NCI-H2081 treated with DMSO at 0.1 percent for 48 hours (cell line): ENCODE data around the gene ZMIZ1.
"Not testable (repeated sequence)": the region's sequence is repeated elsewhere in the genome, so short reads cannot be mapped to it uniquely, and the experiment has no call there.

Experiments
- DNase-seq: peaks from one replicate; lab custom pipeline; 2025; lab: John Stamatoyannopoulos, UW

Gene ZMIZ1

DNA sequence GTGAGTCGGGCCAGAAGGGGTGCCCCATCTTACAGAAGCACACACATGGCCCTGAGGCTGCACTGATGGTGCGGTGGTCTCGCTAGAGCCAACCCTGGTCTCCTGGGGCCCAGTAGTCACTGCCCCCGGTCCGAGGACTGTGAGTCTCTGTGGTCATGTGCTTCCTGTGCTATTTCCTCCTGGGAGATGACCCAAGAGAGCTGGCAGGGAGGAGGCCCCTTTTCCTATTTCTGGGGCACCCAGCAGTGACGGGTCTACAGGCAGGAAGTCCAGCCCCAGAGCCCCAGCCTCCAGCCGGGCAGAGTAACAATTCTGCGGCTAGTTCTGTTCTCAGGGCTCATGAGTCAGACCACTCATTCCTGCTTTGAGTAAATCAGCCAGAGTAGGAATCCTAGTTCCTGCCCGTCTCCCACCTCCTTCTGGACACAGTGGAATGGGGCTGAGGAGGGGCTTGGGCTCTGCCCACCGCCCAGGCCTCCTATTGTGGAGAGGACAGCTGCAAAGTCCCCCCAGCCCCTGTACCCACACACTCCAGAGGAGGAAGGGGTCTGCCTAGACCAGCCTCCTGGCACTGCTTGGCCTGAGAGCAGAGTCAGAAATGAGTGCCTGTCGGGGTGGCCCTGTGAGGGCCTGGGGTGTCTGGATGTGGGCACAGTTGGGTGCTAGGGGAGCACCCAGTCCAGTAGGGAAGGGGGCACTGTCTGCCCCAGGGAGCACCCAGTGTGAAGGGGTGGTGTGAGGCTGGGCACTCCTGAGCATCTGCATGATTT, 198.0 kb downstream of the ZMIZ1 start:
- DNase-seq = no peak

DNA sequence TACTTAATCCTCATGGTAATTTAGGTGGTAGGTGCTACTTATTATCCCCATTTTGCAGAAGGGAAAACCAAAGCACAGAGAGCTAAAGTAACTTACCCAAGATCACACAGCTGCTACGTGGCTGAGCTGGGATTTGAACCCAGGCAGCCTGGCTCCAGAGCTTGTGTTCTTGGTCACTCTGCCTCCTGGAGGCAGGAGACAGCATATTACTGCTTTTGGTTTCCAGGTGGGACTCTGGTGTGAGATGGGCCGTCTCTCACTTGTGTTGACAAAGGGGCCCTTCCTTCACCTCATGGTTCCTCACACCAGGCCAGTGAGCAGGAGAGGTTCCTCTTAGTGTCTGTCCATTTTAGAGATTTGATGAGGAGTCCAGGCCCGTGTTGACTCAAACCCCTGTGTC, 198.7 kb downstream of the ZMIZ1 start:
- DNase-seq = no peak

DNA sequence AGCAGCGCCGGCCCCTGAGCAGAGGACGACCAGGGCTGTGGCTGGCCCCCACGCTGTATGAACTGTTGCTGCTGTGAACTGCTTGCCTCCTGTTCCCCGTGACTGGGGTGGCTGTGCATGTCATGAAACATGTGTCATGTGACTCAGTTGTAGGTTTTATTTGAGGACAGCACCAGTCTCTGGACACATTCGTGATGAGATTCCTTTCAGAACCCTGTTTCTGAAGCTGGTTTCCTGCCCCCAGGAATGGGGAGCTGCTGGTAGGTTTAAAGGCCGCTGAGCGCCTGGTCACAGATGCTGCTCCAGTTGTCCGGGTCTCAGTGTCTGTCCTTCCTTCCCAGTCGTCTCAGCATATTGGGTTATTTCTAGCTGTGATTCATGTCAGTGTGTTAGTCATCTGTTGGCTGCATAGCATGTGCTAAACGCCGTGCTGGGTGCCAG, 199.4 kb downstream of the ZMIZ1 start:
- DNase-seq = no peak

DNA sequence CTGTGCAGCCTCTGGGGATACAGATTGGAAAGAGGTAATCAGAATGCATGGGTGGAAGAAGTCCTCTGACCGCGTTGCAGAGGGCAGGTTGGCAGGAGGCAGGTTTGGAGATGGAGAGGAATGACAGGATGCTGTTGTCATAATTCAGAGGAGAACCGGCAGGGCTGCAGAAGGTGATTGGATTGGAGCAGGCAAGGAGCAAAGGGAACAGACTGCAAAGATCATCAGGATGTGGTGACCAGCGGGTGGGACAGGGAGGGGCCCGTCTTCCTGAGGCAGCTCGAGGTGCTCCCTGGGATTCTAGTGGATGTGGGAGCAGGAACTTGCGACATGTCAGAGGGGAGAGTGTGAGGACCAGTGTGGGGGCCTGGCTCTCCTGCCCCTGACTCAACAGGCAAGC, 200.0 kb downstream of the ZMIZ1 start:
- no peak for DNase-seq

DNA sequence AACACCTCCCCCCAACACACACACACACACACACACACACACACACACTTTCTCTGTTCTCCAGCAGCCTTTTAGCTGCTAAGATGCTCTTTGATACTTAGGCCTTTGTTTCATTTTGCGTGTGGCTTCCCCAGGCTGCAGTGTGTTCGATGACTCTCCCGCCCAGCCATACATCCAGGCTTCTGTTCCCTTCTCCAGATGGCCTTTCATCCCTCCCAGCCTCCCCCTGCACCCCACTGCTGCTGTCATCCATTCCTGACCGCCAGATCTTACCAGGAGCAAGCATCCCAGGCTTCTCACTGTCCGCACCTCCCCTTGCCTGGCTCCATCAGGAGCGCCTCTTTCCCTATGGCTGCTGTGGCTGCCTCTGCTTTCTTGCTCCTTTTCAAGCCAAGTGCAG, 200.7 kb downstream of the ZMIZ1 start:
- DNase-seq = no peak

DNA sequence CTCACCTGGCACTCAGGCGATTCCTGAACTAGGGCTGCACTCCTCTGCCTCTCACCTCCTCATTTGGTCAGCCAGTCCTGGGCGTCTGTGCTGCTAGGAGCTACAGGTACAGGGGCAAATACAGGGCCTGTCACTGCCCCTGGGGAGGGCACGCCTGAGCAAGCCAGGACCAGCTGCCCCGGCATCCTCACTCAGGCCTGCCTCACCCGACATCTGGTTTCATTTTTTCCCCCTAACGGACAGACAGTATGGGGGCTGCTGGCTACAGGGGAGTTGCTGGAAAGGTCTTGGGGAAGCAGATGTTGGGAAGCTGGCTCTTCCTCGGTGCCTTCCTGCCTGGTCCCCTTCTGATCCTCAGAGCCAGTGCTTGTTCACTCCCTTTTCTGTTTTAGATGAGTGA, 201.2 kb downstream of the ZMIZ1 start:
- DNase-seq = no peak

DNA sequence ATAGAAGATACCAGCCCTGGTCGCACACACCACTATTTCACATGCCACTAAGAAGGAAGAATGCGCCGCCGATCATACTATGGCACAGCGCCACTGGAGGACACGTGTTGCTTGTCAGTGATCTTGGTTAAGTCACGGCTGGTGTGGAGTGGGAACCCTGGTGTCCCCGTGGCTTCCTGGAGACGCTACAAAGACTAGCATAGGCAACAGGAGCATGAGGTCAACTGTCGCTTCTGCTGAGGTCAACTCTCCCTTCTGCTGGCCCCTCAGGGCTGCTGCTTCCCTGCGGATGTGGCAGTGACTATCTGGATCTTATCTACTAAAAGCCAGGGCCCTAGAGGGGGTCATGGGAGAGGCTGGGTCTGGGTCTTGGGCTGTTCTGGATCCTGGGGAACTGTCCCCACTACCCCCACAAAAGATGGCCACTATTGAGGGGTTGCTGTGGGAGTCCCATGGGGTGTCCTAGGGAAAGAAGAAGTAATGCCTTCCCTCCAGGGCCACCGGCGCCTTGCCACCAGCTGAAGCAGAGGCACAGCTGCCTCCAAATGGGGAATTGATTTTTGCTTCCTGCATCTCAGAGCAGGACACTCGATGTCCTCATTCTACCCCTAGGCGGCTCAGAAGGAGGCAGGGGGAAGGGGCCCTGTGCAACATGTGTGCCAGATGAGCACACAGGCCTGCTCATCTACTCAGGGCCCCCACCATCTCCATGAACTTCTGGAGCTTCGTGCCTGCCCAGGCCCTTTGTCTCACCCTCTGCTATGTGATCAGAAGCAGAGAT, 201.9 kb downstream of the ZMIZ1 start:
- no peak for DNase-seq

DNA sequence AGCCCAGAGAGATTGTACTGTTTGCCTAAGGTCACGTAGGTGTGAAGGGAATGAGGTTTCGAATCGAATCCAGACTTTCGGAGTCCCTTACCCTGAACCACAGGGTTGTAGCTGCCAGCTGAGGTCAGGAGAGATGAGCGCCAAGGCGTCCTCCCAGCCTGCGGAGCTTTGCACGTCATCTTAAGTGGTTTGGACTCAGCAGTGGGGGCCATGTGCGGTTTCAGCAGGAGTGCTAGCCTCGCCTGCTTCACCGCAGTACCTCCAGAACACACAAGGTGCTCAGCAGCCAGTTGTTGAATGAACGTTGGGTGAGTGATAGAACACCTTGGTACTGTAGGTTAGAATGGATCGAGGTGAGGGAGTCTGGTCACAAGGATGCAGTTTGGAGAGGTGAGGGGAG, 203.6 kb downstream of the ZMIZ1 start:
- no peak for DNase-seq

DNA sequence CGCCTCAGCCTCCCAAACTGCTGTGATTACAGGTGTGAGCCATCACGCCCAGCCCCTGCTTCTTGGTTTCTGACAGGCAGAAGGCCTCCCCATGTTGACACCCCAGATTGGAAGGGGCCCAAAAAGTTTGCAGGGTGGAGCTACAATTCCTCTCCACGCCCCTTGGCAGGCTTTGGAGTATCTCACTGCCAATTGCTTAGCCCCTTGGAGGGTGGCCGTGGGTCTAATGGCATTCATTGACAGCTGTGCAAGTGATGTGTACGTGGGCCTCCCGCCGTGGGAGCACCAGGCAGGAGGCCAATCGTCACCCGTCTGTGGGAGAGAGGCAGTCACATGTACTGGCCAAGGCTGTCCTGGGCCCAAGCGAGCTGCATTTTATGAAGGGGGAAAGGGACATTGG, 204.8 kb downstream of the ZMIZ1 start:
- DNase-seq = no peak

DNA sequence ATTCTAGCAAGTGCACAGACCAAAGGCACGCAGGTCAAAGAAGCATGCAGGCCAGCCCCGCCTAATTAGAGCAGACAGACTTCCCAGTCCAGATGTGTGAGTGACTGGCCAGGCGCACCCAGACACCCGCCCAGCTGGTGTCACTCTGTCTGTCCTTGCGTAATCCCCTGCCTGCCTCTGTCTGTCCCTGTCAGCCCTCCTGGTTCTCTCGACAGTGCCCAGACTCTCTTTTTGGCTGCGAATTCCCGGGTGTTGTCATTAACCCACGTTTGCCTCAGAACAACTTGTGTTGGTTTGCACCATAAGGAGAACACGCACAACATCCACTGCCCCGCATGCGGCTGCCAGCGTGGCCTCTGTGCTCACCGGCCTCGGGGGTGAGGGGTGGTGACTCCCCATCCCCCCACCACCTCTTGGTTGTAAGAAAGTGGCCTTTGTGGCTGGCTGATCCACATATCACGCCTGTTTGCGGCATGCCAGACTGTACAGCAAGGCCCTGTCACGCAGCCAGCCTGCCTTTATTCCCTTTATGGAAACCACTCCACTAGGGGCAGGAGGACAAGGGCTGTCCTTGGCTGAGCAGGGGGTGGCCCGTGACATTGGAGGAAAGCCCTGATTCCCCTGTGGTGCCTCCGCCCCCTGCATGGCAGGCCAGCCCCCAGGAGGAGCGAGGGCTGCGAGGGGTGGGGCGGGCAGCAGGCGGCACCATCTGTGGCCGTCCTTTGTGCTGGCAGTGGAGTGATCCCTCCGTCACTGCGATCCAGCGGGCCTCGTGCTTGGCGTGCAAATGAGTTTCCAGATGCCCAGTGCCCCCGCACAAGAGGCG, 205.7 kb downstream of the ZMIZ1 start:
- DNase-seq = no peak

DNA sequence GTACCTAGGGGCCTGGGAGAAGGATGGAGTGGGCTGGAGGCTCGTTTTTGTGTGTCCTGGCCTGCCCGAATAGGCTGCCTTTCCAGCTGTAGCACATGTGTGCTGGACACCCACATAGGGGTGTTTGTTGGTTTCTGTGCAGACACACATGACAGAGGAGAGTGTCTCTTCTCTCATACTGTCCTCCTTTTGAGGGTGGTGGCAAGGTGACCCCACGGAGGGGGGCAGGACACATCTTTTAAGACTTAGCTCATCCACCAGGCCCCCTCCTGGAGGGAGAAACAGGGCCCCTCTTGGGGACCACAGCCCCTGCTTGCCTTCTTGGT, 206.3 kb downstream of the ZMIZ1 start:
- no peak for DNase-seq

DNA sequence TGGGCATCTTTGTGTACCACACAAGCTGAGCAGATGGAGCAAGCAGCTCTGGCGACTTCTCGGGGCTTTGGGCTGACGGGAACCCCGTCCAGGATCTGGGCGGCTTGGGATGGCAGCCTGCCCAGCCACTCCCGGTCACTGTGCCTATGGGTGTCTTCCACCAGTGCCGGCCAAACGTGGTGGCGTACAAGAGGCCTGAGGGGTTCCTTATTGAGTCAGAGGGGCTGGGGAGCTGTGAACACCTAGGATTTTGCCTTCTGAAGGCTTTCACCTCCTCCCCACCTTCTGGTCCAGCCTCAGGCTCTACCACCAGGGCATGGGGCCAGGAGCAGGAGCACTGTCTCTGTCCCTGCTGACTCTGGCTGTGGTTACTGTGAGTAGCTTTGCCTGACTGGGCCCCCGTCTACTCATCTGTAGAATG, 206.7 kb downstream of the ZMIZ1 start:
- no peak for DNase-seq

DNA sequence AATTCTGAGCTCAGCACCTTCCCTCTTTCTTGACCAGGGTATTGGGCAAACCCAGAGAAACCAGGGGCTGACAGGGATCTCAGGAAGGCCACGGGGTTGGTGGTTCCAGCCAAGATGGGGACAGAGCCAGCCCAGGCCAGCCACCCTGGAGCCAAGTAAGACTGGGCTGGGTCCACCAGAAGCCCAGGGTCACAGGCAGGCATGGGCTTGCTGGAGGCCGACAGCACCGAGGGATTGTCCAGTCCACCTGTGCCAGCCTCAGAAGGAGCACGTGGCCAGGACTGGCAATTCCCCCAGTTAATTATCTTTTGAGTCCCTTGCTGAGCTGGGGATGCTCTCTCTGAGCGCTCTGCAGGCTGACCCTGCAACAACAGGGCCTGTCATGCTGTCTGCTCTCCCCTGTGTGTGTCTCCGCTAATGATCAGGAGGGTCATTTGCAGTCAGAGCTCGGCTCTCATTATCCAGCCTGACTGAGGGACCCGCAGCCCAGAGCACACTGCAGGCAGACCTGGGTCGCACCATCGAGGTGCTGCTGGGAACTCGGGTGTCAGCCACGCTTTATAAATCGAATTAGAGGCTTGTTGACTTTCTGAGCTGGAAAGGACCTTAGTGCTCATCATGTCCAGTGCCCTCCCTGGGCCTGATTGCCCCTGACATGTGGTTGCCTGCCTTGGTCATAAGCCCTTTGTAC, 209.0 kb downstream of the ZMIZ1 start:
- no peak for DNase-seq

DNA sequence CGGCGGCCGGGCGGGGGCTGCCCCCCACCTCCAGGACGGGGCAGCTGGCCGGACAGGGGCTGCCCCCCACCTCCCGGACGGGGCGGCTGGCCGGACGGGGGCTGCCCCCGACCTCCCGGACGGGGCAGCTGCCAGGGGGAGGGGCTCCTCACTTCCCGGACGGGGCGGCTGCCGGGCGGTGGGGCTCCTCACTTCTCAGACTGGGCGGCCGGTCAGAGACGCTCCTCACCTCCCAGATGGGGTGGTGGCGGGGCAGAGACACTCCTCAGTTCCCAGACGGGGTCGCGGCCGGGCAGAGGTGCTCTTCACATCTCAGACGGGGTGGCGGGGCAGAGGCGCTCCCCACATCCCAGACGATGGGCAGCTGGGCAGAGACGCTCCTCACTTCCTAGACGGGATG, 210.3 kb downstream of the ZMIZ1 start:
- DNase-seq = not testable (repeated sequence)

DNA sequence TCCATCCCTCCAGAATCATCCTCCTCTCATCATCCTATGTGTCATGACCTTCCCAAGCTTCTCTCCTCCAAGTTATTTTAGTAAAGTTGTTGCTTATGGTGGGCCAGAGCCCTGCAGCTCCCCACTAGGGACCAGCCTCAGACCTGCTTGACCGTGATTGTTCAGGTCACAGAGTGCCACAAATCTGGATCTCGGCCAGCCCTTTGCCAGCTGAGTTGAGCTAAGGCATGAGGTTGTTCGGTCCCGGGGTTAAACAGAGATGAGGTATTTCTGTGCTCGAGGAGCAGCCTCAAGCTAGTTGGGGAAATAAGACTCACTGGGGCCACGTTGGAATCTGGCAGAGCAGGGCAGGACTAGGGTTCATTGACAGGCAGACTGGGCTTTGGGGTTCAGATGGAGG, 212.2 kb downstream of the ZMIZ1 start:
- no peak for DNase-seq

DNA sequence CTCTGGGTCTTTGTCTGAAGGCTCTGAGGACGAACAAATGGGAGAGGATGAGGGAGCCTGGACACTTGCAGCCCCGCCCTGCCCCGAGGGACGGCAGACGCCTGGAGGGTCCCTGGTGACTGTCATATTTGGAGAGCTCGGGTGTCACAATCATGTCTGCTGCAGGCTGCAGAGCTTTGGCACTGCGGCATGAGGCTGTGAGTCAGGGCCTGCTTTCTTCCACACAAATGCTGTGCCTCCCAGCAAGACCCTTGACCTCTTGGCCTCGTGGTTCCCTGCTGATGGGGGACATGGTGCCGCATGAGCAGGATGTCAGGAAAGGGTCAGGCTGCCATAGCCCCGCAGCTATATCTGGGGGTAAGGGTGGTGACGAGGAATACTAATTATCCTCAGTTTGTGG, 213.6 kb downstream of the ZMIZ1 start:
- DNase-seq = no peak

DNA sequence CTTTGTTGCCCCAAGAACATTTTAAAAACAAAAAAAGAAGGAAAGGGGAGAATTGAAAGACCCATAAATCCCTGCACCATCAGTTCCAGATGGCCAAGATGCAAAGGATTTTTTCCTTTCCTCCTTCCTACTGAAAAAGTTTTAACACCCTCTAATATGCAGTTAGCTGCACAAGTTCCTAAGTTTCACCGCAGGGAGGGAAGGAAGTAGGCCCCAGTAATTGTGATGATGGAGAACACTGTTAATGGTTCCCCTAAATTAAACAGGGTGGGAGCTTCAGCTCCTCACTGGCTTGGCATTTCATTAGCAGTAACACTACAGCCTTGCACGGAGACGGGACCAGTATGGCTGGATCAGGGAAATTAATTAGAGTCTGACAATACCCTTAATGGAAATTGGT, 214.8 kb downstream of the ZMIZ1 start:
- DNase-seq = no peak

DNA sequence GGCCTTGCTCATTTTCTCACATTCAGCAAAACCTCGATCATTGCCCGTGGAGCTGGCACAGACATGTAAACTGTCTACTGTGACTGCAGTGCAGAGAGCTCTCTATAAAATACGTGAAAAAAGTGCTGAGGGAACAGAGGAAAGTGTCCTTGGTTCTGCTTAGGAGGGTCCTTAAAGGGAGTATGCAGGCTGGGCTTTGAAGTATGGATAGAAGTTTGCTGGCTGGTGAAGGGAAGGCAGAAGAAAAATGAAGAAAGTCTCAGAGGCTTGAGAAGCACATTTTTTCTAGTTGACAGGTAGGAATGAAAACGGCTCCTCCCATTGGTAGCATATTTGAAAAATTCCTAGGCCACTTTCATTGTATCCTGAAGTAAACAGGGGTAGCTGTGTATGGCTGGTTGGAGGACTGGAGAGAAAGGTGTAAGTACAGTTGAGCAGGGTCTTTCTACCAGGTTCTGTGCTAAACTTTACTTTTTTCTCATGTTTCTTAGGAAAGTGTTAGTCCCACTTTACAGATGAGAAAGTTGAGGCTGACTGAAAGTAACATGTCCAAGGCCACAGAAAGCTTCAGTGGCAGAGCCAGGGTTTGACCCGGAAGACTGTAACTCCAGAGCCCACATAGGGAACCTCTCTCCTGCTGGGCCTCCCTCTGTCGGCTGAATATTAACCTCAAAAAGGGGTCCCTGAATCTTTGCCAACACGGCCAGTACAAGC, 215.5 kb downstream of the ZMIZ1 start:
- no peak for DNase-seq

DNA sequence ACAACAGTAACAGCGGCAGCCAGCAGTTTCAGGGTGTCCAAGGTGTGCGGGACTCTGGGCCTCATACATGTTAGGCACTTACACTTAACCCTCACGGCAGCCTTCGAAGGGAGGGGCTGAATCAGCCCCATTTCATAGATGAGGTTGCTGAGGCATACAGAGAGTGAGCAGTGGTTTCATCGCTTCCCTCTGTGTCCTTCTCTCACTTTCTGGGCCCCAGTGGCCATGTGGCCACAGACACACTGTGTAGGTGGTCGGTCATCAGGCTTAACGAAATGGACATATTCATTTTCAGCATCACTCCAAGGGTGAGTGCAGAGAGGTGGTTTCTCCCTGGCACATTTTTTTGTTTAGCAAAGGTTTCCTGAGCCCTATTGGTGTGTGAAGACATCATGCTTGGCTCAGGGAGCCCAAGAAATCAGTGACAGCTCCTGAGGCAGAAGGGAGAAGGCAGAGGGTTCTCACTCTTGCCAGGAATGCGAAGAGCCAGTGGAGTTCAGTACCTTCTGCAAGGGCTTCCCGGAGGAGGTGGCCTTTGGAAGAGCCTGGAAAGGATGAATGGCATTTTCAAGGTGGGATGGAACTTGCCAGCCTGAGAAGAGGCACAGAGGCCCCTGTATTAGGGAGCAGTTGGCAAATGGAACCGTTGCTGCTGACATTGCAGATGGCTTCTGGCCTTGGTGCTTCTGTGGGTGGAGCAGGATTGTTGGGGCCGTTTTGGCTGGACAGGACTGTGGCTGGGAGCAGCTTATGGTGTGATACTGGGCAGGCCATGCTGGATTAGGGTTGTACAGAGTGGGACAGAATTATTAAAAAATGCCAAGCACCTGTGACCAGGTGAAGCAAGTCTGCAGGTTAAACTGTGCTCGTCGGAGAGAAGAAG, 216.8 kb downstream of the ZMIZ1 start:
- DNase-seq = no peak

DNA sequence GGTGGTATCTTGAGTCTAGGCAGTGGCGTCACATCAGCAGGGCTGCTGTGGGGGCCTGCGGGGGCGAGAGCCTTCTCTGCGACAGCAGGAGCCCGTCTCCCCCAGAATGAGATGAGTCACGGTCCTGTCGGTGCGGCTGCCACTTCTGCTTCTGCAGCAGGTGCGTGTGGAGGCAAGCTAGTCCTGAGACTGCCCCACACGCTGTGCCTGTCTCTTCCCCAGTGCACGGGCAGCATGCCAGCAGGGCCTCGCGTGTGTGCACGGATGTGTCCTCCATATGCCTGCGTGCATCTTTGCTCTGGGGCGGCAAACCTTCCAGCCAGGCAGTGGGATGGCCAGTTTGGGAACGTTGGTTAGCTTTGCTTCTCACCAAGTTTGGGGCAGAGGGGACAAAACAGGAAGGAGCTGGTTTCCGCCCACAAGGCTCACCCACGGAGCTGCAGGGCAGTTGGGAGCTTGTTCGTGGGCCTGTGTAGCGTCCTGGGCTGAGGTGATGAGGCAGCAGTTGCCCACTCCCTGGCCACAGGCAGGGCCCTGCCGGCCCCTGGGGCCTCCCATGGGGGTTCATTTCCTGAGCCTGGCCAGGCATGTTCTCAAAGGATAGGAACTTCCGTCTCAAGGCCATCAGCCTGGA, 217.7 kb downstream of the ZMIZ1 start:
- DNase-seq = no peak
